ENCODE measurements around the gene ZNF133.

Gene ZNF133

DNA sequence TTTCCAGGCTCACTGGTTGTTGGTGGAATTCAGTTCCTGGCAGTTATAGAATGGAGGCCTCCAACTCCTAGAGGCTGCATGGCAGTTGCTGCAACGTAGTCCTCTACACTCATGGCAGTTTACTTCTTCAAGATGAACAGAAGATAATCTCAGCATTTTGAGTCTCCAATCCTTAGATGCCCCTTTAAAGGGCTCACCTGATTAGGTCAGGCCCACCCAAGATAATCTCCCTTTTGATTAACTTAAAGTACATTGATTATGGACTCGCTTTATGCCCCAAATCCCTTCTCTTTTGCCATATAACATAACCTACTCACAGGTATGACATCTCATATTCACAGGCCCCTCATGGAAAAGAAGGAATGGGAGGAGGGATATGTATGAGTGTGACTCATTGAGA lies 76.4 kb downstream of the ZNF133 start:
- DNase-seq, result no peak

All from EL (cell line).